BJ (cell line): ENCODE measurements around the gene SLC5A2. TPM values are rescaled to one million over a fixed set of nuclear protein-coding genes. Genes with fewer than 3 reads are reported as not detected.

Experiments used
- CTCF ChIA-PET: fragments of 350-600 bp; formaldehyde crosslinking; extraction: SDS; loops from one replicate; lab custom pipeline; 2021; ENCODE audit warnings: antibody characterized with exemption, inconsistent platforms; lab: Yijun Ruan, JAX
- POLR2A ChIA-PET: fragments of 300-600 bp; sonication (Branson Sonifier 250); formaldehyde crosslinking; extraction: SDS; loops from one replicate; lab custom pipeline; 2021; ENCODE audit warnings: antibody characterized with exemption; lab: Charles Lee
- DNase-seq: peaks from one replicate; pipeline ENCODE4 v3.0.0-alpha.2; 2011; ENCODE audit warnings: low read depth
- H3K27me3 ChIP-seq: 2 replicates; pipeline ENCODE4 v1.6.0; 2011; ENCODE audit warnings: low read length; ENCODE audit not compliant: control insufficient read depth, insufficient read depth
- H3K36me3 ChIP-seq: 2 replicates; pipeline ENCODE4 v1.5.1; 2011; ENCODE audit warnings: low read length; ENCODE audit not compliant: control insufficient read depth, insufficient read depth
- H3K4me3 ChIP-seq: 2 replicates; pipeline ENCODE4 v1.5.1; 2011; ENCODE audit warnings: low read depth, mild to moderate bottlenecking, control low read depth, low read length
- CTCF ChIP-seq: IDR thresholded peaks from 2 replicates; pipeline ENCODE4 v1.5.1; 2011; ENCODE audit warnings: low read depth, mild to moderate bottlenecking, control low read depth, inconsistent platforms, low read length, moderate library complexity; ENCODE audit not compliant: insufficient read depth
- polyA plus RNA-seq: library from polyadenylated mRNA; depleted of rRNA; stranded (reverse); fragments of >200 nt; gene quantifications from 2 replicates; pipeline ENCODE4 v1.2.3, GENCODE V29; 2011

Gene SLC5A2
- polyA plus RNA-seq, 1 experiment: not detected

- Histone ChIP-seq H3K27me3 (peaks cover 4% of the 10 kb centered on the region; the same call in 1 of the 2 replicates), H3K4me3 (peak overlapping the region; percentile 49), H3K36me3 (peaks cover 5% of the 10 kb centered on the region)
- TF ChIP-seq CTCF: no peak
- ChIA-PET POLR2A (no interaction called here), CTCF (interaction anchor here (1.0 to 1.4 kb wide), 4 partner anchors 9 to 27 kb away, joined by 3 to 5 read pairs (median 4); no protein-coding TSS in a partner anchor)
- DNase-seq: no peak
Observed at GRCh38 chr16:31487071-31487719, 4.3 kb downstream of the SLC5A2 start.

- TF ChIP-seq CTCF: no peak
- DNase-seq: no peak
- ChIA-PET CTCF (interaction anchor here (0.7 to 3.0 kb wide), 7 partner anchors 10 to 308 kb away, joined by 3 to 7 read pairs (median 5); partner anchors contain the start of gene FUS), POLR2A (no interaction called here)
- peaks cover 4% of the 10 kb centered on the region; the same call in 1 of the 2 replicates for H3K27me3 ChIP-seq
- peaks cover 7% of the 10 kb centered on the region for H3K36me3 ChIP-seq
- peak overlapping the region; percentile 49 for H3K4me3 ChIP-seq
Observed at GRCh38 chr16:31487720-31488467, 5.0 kb downstream of the SLC5A2 start.

GRCh38 chr16:31488468-31489297 is 5.8 kb downstream of the SLC5A2 start:
- ChIA-PET CTCF (interaction anchor here (0.7 to 3.0 kb wide), 5 partner anchors 11 to 308 kb away, joined by 3 to 7 read pairs (median 5); partner anchors contain the start of gene FUS), POLR2A (no interaction called here)
- Histone ChIP-seq H3K36me3 (peaks cover 15% of the 10 kb centered on the region), H3K4me3 (peak overlapping the region; percentile 49), H3K27me3 (peaks cover 4% of the 10 kb centered on the region; the same call in 1 of the 2 replicates)
- no peak for DNase-seq
- 0 out of 2 replicates have a peak, but pooled peaks have one; percentile 5 for TF ChIP-seq CTCF

GRCh38 chr16:31489298-31489564 is 6.3 kb downstream of the SLC5A2 start:
- H3K36me3 ChIP-seq: peaks cover 19% of the 10 kb centered on the region
- H3K4me3 ChIP-seq: no peak overlapping the region
- H3K27me3 ChIP-seq: peaks cover 4% of the 10 kb centered on the region; the same call in 1 of the 2 replicates
- no peak for TF ChIP-seq CTCF
- POLR2A ChIA-PET: no interaction called here
- CTCF ChIA-PET: interaction anchor here (1.4 to 3.0 kb wide), 3 partner anchors 13 to 29 kb away, joined by 3 to 7 read pairs (median 6); no protein-coding TSS in a partner anchor
- no peak for DNase-seq
